NCI-H524 (cell line): ENCODE results near the gene FAM107B.

Experiments used
- DNase-seq, 2 experiments: peaks; one replicate each; lab custom pipeline; 2025; lab: John Stamatoyannopoulos, UW

Gene FAM107B

DNA sequence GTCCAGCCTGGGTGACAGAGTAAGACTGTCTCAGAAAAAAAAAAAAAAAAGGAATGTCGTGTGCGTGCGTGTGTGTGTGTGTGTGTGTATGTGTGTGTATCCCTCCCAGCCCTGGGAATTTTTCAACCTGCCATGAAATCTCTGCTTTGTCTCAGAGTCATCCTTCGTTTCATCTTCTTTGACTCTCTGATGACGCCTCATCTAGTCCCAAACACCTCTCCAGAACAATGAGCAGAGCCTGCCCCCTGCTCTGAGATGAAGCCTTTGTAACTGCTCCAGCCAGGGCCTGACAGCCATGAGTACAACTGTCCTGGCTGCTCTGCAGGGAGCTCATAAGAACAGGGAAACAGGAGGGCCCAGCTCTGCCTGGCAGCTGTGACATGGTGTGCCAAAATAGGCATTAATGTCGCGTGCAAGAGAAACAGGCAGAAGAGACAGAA, 149.5 kb downstream of the FAM107B start:
- peak in 1 of 2 experiments; percentile 41 for DNase-seq

GRCh38 chr10:14624600-14624999, 150.1 kb downstream of the FAM107B start:
- no peak for DNase-seq

- DNase-seq: no peak
Observed at GRCh38 chr10:14623931-14624330, 150.8 kb downstream of the FAM107B start.

GRCh38 chr10:14621037-14621436, 153.7 kb downstream of the FAM107B start:
- no peak for DNase-seq

- no peak for DNase-seq
Observed at GRCh38 chr10:14618674-14619073, 156.0 kb downstream of the FAM107B start.

GRCh38 chr10:14617852-14618251, 156.8 kb downstream of the FAM107B start:
- DNase-seq: no peak

GRCh38 chr10:14616955-14617730, 157.6 kb downstream of the FAM107B start:
- no peak for DNase-seq

DNA sequence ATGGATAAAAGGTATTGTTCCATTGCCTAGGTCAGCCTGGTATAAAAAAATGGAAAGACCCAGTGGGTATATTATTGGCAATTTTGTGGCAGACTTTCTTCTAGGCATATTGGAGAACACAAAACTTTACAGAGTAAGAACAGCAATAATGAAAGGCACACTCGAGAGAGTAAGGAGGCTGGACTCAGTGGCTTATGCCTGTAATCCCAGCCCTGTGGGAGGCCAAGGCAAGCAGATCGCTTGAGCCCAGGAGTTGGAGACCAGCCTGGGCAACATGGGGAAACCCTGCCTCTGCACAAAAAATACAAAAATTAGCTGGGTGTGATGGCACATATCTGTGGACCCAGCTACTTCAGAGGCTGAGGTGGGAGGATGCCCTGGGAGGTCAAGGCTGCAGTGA, 158.2 kb downstream of the FAM107B start:
- no peak for DNase-seq

DNA sequence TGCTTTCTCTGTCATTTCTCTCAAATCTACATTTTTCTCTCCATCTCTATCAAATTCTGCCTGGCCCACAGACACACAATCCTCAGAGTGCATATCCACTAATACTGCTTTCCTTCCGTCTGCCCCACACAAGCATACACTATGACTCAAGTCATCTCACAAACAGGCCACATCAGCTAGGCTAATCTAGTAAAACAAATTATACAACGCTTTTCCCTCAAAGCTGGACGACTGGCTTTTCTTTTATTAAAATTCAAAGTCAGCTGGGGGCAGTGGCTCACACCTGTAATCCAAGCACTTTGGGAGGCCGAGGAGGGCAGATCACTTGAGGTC, 161.1 kb downstream of the FAM107B start:
- no peak for DNase-seq

DNA sequence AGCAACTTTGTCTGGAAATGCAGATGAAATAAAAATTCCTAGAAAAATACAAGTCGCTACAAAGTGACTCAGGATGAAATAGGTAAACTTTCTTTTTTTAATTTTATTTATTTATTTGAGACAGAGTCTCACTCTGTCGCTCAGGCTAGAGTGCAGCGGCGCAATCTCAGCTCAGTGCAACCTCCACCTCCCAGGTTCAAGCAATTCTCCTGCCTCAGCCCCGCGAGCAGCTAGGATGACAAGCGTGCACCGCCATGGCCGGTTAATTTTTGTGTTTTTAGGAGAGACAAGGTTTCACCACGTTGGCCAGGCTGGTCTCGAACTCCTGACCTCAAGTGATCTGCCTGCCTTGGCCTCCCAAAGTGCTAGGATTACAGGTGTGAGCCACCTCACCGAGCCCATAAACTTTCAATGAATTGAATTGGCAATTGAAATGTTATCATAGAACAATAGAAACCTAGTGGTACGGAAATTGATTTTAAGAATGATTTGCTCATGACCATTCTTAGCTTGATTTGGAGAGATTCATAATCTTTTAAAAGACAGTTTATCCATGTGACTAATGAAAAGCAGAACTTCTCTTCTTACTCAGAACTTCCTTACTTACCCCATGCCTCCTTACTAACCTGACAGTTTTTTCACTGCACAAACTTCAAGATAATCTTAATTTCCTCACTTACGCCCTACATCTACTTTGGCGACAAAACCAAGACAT, 161.7 kb downstream of the FAM107B start:
- DNase-seq: no peak

- no peak for DNase-seq
Observed at GRCh38 chr10:14611968-14612693, 162.6 kb downstream of the FAM107B start.

- DNase-seq: no peak
Observed at GRCh38 chr10:14609178-14609577, 165.5 kb downstream of the FAM107B start.

DNA sequence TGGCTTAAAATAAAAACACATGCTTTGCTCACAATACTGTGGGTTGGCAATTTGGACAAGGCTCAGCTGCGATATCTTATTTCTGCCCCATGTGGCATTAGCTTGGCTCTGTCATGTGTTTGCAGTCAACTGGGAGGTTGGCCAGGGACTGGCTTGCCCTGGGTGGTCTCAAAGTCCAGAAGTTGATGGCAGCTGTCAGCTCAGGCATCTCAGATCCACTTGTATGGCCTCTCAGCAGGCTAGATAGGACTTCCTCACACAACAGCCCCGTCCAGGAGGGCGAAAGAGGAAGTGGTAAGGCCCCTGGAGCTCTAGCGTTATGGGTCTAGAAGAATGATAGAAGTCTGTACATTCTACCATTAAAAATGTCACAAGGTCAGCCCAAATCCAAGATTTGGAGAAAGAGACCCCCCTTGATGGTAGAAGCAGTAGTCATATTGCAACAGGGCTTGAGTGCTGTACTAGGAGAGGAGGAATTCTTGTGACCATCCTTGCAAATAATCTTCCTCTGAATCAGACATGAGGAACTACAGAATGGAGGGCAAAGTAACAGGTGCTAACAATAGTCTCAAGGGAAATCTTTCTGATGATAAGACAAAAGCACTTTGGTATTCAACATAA, 166.2 kb downstream of the FAM107B start:
- no peak for DNase-seq

DNA sequence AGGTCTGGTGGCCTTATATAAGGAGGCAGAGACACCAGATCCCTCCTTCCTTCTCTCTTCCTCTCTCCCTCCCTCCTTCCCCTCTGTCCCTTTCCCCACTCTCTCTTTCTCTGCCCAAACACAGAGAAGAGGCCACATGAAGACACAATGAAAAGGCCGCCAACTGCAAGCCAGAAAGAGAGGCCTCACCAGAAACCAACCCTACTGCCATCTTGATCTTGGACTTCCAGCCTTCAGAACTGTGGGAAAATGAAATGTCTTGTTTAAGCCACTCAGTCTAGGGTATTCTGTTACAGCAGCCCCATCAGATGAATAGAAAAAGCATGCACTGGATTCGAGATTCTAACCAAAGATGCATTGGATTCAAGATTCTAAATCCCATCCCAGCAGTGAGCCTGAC, 168.1 kb downstream of the FAM107B start:
- DNase-seq: no peak

GRCh38 chr10:14605231-14605925, 169.3 kb downstream of the FAM107B start:
- no peak for DNase-seq

GRCh38 chr10:14604181-14605142, 170.2 kb downstream of the FAM107B start:
- peak; percentile 40 to 45 for DNase-seq

- DNase-seq: no peak
Observed at GRCh38 chr10:14603534-14604102, 171.1 kb downstream of the FAM107B start.

DNA sequence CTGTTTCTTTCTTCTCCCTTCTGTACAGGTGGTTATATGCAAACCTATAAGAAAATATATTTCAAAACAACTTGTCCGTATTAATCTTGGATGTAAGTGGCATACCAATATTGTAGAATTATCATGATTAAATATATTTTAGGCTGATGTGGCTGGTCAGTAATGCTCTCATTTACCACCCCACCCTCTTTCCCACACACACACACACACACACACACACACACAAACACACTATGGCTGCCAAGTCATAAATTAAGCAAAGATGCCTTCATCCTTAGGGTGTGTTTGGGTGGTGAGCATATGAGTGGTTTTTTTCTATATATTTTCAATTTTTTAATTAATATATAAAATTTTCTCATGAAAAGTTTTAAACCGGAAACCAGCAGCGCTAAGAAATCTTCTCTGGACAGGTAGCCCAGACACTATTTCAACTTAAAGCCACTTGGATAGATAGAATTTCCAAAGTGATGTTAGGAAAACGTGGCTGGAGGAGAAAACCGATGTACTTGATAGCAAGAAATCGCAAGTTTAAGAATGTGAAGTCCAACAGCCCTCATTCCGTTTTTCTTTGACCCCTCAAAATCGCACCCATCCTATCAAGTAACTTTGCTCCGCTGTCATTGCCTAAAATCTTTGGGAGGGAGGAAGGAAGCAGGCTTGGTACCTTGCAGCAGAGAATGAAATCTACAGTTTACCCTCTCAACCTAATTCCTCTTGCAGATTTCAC, 171.7 kb downstream of the FAM107B start:
- DNase-seq: no peak

GRCh38 chr10:14601872-14602725, 172.6 kb downstream of the FAM107B start:
- no peak for DNase-seq
